ENCODE results near the gene EFNA5.

DNA sequence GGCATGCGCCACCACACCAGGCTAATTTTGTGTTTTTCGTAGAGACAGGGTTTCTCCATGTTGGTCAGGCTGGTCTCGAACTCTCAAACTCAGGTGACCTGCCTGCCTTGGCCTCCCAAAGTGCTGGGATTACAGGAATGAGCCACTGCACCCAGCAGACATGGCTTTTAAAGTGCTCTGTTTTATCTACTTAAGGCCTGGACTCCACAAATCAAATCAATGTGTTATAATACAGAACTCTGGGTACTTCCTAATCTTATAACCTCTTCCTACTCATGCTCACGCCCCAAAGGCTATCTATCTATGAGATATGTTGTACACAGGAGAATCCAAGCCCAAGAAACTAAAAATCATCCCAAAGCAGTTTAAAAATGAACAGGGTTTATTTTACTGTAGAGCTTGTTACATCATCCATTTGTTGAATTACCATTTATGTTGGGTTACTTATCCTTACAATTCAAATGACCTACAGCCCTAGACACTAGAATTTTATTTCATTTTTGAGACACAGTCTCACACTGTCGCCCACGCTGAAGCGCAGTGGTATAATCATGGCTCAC is 155.1 kb downstream of the EFNA5 start:
- TF ChIP-seq, protein P1, sequence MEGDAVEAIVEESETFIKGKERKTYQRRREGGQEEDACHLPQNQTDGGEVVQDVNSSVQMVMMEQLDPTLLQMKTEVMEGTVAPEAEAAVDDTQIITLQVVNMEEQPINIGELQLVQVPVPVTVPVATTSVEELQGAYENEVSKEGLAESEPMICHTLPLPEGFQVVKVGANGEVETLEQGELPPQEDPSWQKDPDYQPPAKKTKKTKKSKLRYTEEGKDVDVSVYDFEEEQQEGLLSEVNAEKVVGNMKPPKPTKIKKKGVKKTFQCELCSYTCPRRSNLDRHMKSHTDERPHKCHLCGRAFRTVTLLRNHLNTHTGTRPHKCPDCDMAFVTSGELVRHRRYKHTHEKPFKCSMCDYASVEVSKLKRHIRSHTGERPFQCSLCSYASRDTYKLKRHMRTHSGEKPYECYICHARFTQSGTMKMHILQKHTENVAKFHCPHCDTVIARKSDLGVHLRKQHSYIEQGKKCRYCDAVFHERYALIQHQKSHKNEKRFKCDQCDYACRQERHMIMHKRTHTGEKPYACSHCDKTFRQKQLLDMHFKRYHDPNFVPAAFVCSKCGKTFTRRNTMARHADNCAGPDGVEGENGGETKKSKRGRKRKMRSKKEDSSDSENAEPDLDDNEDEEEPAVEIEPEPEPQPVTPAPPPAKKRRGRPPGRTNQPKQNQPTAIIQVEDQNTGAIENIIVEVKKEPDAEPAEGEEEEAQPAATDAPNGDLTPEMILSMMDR (IDR thresholded peaks at IDR 0.05), result no peak
- no peak for TF ChIP-seq POLR2A (IDR thresholded peaks at IDR 0.05)

Data from esophagus squamous epithelium (tissue), 4 donors.